IMR-90 (cell line): ENCODE results near the gene SPAG7. TPM values are rescaled to one million over a fixed set of nuclear protein-coding genes. Genes with fewer than 3 reads are reported as not detected.

Experiments used
- ATAC-seq: fragments of 200-7000 bp; cut with Tn5 transposase; 2 replicates; pipeline ENCODE4 v1.9.1; 2020; ENCODE audit warnings: low read depth, mild to moderate bottlenecking, moderate library complexity
- BruUV-seq: library from RNA; stranded (reverse); fragments of 400-500 nt; replicated peaks from 2 replicates; lab custom pipeline; 2021; lab: Mats Ljungman, UMichigan
- CTCF ChIA-PET: fragments of 300-600 bp; formaldehyde crosslinking; extraction: SDS; loops from one replicate; lab custom pipeline; 2021; ENCODE audit warnings: antibody characterized with exemption; lab: Yijun Ruan, JAX
- POLR2A ChIA-PET: fragments of 300-600 bp; sonication (Branson Sonifier 250); formaldehyde crosslinking; loops from one replicate; lab custom pipeline; 2022; ENCODE audit warnings: antibody characterized with exemption; ENCODE audit not compliant: unreplicated experiment; lab: Charles Lee
- DNase-seq: peaks from one replicate; pipeline ENCODE4 v3.0.0; 2013
- H2AFZ ChIP-seq: replicated peaks from 2 replicates; pipeline ENCODE3; 2013; ENCODE audit warnings: low read length, mild to moderate bottlenecking; ENCODE audit not compliant: poor library complexity
- H2AK5ac ChIP-seq: 2 replicates; pipeline ENCODE4 v1.6.1; 2013; ENCODE audit warnings: low read depth, low read length, inconsistent platforms
- H2AK9ac ChIP-seq: replicated peaks from 2 replicates; pipeline ENCODE3; 2013; ENCODE audit warnings: mild to moderate bottlenecking, low read depth, low read length, moderate library complexity; ENCODE audit not compliant: poor library complexity
- H2BK120ac ChIP-seq: 2 replicates; pipeline ENCODE4 v1.6.1; 2013; ENCODE audit warnings: low read depth, low read length, inconsistent platforms
- H2BK15ac ChIP-seq: 3 replicates; pipeline ENCODE4 v1.6.1; 2013; ENCODE audit warnings: low read depth, low read length, inconsistent platforms
- H2BK20ac ChIP-seq: 2 replicates; pipeline ENCODE4 v1.6.1; 2013; ENCODE audit warnings: low read depth, mild to moderate bottlenecking, inconsistent platforms, low read length, moderate library complexity
- H2BK5ac ChIP-seq: 2 replicates; pipeline ENCODE4 v1.6.1; 2013; ENCODE audit warnings: mild to moderate bottlenecking, low read depth, low read length, inconsistent platforms; ENCODE audit not compliant: poor library complexity, severe bottlenecking
- H3K14ac ChIP-seq: replicated peaks from 2 replicates; pipeline ENCODE4 v1.6.1; 2013; ENCODE audit warnings: low read depth, low read length, inconsistent platforms
- H3K18ac ChIP-seq: 2 replicates; pipeline ENCODE4 v1.6.1; 2013; ENCODE audit warnings: low read depth, low read length, control low read depth
- H3K23ac ChIP-seq: 2 replicates; pipeline ENCODE4 v1.6.1; 2013; ENCODE audit warnings: low read depth, low read length, inconsistent platforms
- H3K27ac ChIP-seq: 2 replicates; pipeline ENCODE4 v1.5.1; 2013; ENCODE audit warnings: mild to moderate bottlenecking, control low read depth, low read length; ENCODE audit not compliant: insufficient read depth
- H3K27me3 ChIP-seq: 2 replicates; pipeline ENCODE4 v1.6.1; 2013; ENCODE audit warnings: low read length; ENCODE audit not compliant: control insufficient read depth, insufficient read depth
- H3K36me3 ChIP-seq: 2 replicates; pipeline ENCODE4 v1.6.1; 2013; ENCODE audit warnings: low read length, mixed read lengths; ENCODE audit not compliant: control insufficient read depth, insufficient read depth
- H3K4ac ChIP-seq: 2 replicates; pipeline ENCODE4 v1.6.1; 2013; ENCODE audit warnings: low read depth, low read length, inconsistent platforms
- H3K4me1 ChIP-seq: 2 replicates; pipeline ENCODE4 v1.6.1; 2013; ENCODE audit warnings: low read length, mixed read lengths; ENCODE audit not compliant: control insufficient read depth, insufficient read depth
- H3K4me2 ChIP-seq: 2 replicates; pipeline ENCODE4 v1.6.1; 2013; ENCODE audit warnings: low read depth, mild to moderate bottlenecking, control low read depth, low read length, moderate library complexity
- H3K4me3 ChIP-seq: 2 replicates; pipeline ENCODE4 v1.5.1; 2013; ENCODE audit warnings: low read depth, mild to moderate bottlenecking, control low read depth, low read length, moderate library complexity; ENCODE audit not compliant: insufficient read depth
- H3K56ac ChIP-seq: 2 replicates; pipeline ENCODE4 v1.6.1; 2013; ENCODE audit warnings: low read length, inconsistent platforms; ENCODE audit not compliant: insufficient read depth; ENCODE audit errors: extremely low read depth
- H3K79me1 ChIP-seq, 2 experiments: 2 replicates each; pipeline ENCODE4 v1.6.1; 2013; ENCODE audit warnings: low read length in 2 of 2, inconsistent platforms in 1 of 2, low read depth in 1 of 2
- H3K9ac ChIP-seq: 2 replicates; pipeline ENCODE4 v1.6.1; 2013; ENCODE audit warnings: low read depth, low read length, control low read depth
- H3K9me1 ChIP-seq: 2 replicates; pipeline ENCODE4 v1.6.1; 2013; ENCODE audit warnings: low read length, inconsistent platforms; ENCODE audit not compliant: insufficient read depth
- H3K9me3 ChIP-seq: 2 replicates; pipeline ENCODE4 v1.6.1; 2013; ENCODE audit warnings: low read length; ENCODE audit not compliant: control insufficient read depth, insufficient read depth
- H4K20me1 ChIP-seq: 2 replicates; pipeline ENCODE4 v1.6.1; 2013; ENCODE audit warnings: low read length, inconsistent platforms; ENCODE audit not compliant: insufficient read depth
- H4K5ac ChIP-seq: 2 replicates; pipeline ENCODE4 v1.6.1; 2013; ENCODE audit warnings: mild to moderate bottlenecking, low read depth, low read length, control low read depth
- H4K8ac ChIP-seq, 2 experiments: 2 replicates each; pipeline ENCODE4 v1.6.1; 2013; ENCODE audit warnings: low read depth in 2 of 2, low read length in 2 of 2, control low read depth in 1 of 2, inconsistent platforms in 1 of 2
- H4K91ac ChIP-seq: 2 replicates; pipeline ENCODE4 v1.6.1; 2013; ENCODE audit warnings: low read depth, low read length, inconsistent platforms; ENCODE audit not compliant: insufficient read depth
- BHLHE40 ChIP-seq: fragments of 150-350 bp; IDR thresholded peaks from 2 replicates; pipeline ENCODE4 v1.6.1; 2016; ENCODE audit warnings: mild to moderate bottlenecking, low read depth, low read length
- CEBPB ChIP-seq: IDR thresholded peaks from 2 replicates; pipeline ENCODE4 v1.6.1; 2012; ENCODE audit warnings: low read depth, low read length, improper control_type of control experiment
- FOS ChIP-seq: fragments of 150-350 bp; IDR thresholded peaks from 2 replicates; pipeline ENCODE4 v1.6.1; 2016; ENCODE audit warnings: low read depth, low read length
- MAFK ChIP-seq: IDR thresholded peaks from 2 replicates; pipeline ENCODE4 v1.6.1; 2012; ENCODE audit warnings: low read depth, low read length, improper control_type of control experiment
- MAZ ChIP-seq: IDR thresholded peaks from 2 replicates; pipeline ENCODE4 v1.6.1; 2012; ENCODE audit warnings: low read depth, mild to moderate bottlenecking, low read length, improper control_type of control experiment, moderate library complexity, borderline replicate concordance
- MXI1 ChIP-seq: IDR thresholded peaks from 2 replicates; pipeline ENCODE4 v1.6.1; 2012; ENCODE audit warnings: low read depth, mild to moderate bottlenecking, low read length, moderate library complexity, borderline replicate concordance
- NFE2L2 ChIP-seq: fragments of 150-350 bp; IDR thresholded peaks from 2 replicates; pipeline ENCODE4 v1.6.1; 2016; ENCODE audit warnings: low read depth, mild to moderate bottlenecking, low read length
- POLR2A ChIP-seq: IDR thresholded peaks from 2 replicates; pipeline ENCODE4 v1.6.1; 2012; ENCODE audit warnings: mild to moderate bottlenecking, low read depth, low read length
- RAD21 ChIP-seq: IDR thresholded peaks from 2 replicates; pipeline ENCODE4 v1.6.1; 2012; ENCODE audit warnings: low read length, improper control_type of control experiment
- RCOR1 ChIP-seq: IDR thresholded peaks from 2 replicates; pipeline ENCODE4 v1.6.1; 2012; ENCODE audit warnings: mild to moderate bottlenecking, low read length, improper control_type of control experiment; ENCODE audit not compliant: insufficient replicate concordance
- RFX5 ChIP-seq: IDR thresholded peaks from 2 replicates; pipeline ENCODE4 v1.8.0; 2012; ENCODE audit warnings: low read depth, mild to moderate bottlenecking, low read length, moderate library complexity
- WGBS, 2 experiments: methylation state at CpG; one replicate each; pipeline versions ENCODE4 v1.1.5 to v1.1.7; 2013; ENCODE audit warnings: missing lambda C conversion rate in 2 of 2; ENCODE audit not compliant: insufficient read length in 1 of 2; ENCODE audit errors: extremely low coverage in 2 of 2; 5-methylcytosine and 5-hydroxymethylcytosine counted together
- dilution Hi-C: fragments of 300-500 bp; cut with HindIII; formaldehyde crosslinking; loops from one replicate; pipeline ENCODE4 v1.14.3; 2018; ENCODE audit warnings: low sequenced_read_pairs; ENCODE audit not compliant: unreplicated experiment
- in situ Hi-C: fragments of 300-500 bp; cut with MboI; formaldehyde crosslinking; loops from 3 replicates; pipeline ENCODE4 v1.14.3; 2019; ENCODE audit warnings: low sequenced_read_pairs, inconsistent platforms, mixed read lengths
- intact Hi-C: fragments of 100-400 bp; cut with micrococcal nuclease; formaldehyde crosslinking; loops from 2 replicates; pipeline ENCODE4 v1.10.0; 2022
- polyA plus RNA-seq, 3 experiments: library from polyadenylated mRNA; depleted of rRNA; stranded (reverse); fragments of >200 nt; gene quantifications; 2 replicates each; pipeline ENCODE4 v1.2.3, GENCODE V29; 2012; ENCODE audit warnings: low replicate concordance in 1 of 3
- total RNA-seq: library from RNA; depleted of rRNA; stranded (reverse); fragments of >200 nt; gene quantifications from 2 replicates; pipeline ENCODE4 v1.2.3, GENCODE V29; 2012
- TF ChIP-seq, protein P1 (sequence below): fragments of 150-350 bp; IDR thresholded peaks from 2 replicates; pipeline ENCODE4 v1.6.1; 2017; ENCODE audit warnings: mild to moderate bottlenecking, antibody characterized with exemption, low read length, low read depth
- TF ChIP-seq, protein P2 (sequence below): fragments of 150-350 bp; IDR thresholded peaks from 2 replicates; pipeline ENCODE4 v1.6.1; 2016; ENCODE audit warnings: low read depth, mild to moderate bottlenecking, low read length, moderate library complexity, borderline replicate concordance
- TF ChIP-seq, protein P3 (sequence below): conservative IDR thresholded peaks from 2 replicates; pipeline ENCODE4 v1.5.1; 2012; ENCODE audit warnings: mild to moderate bottlenecking, low read depth, low read length, improper control_type of control experiment

The SPAG7 gene
- total and polyA plus RNA-seq, 2 of the 4 experiments (the other 2 are of a cell fraction): 50.2 to 108 TPM

DNA sequence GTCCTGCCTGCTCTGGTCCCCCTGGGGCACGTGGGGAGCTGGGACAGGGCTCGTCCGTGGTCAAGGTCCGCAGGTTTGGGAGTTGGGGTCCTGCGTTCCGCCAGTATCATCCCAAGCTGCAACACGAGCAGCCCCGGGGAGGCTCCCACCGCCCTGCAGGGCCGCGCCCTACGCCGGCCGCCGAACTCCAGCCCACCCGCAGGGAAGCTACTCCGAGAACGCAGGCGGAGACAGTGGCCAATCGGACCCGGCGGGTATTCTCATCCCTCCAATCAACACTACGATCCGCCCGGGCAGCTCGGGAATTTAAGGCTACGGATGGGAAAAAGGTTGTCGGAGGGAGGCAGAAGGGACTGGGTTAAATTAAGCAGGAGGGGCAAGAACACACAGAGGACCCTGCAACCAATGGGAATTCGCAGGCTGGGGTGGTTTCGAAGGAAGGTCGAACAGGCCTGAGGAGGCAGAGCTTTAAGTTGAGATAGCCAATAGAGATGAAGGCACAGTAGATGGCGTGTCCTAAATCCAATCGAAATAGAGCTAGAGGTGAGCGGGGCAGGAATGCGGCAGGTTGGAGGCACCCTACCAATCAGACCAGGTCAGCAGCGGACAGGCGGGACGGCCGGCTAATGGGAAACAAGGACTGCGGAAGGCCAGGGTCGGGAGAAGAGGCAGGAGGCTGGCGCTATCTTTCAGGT lies 626 bp downstream of the SPAG7 start:
- Histone ChIP-seq H3K9ac (peak overlapping the region; percentile 78), H3K4me1 (peaks cover 14% of the 10 kb centered on the region), H4K8ac (peak overlapping the region; percentile 84 to 93), H4K5ac (peak overlapping the region; percentile 32), H2AK9ac (peak overlapping the region; percentile 99), H3K56ac (peak overlapping the region; percentile 67), H2BK5ac (peak overlapping the region; percentile 83), H3K79me1 (peaks cover 20 to 67% of the 10 kb centered on the region in 2 experiments), H3K27me3 (no peaks in the 10 kb centered on the region), H2BK20ac (no peak overlapping the region), H3K4me2 (peak overlapping the region; percentile 73), H2AK5ac (peak overlapping the region; percentile 95), H3K9me1 (peaks cover 14% of the 10 kb centered on the region), H4K91ac (peak overlapping the region; percentile 88), H3K23ac (peak overlapping the region; percentile 89), H4K20me1 (peaks cover 3% of the 10 kb centered on the region; the same call in 1 of the 2 replicates), H3K27ac (peak overlapping the region; percentile 87), H2BK120ac (peak overlapping the region; percentile 43; the same call in 1 of the 2 replicates), H3K18ac (peak overlapping the region; percentile 17), H3K36me3 (peaks cover 12% of the 10 kb centered on the region), H3K4ac (peak overlapping the region; percentile 96), H3K4me3 (peak overlapping the region; percentile 58), H3K14ac (peak overlapping the region; percentile 93), H2BK15ac (no peak overlapping the region), H3K9me3 (no peaks in the 10 kb centered on the region), H2AFZ (peak overlapping the region; percentile 91)
- no TSS peak for BruUV-seq
- 0% methylated on average over 6 of the region's 42 CpGs; no CpG with 5 or more reads in 1 of the 2 experiments for WGBS, 2 experiments
- peak; percentile 100 for DNase-seq
- peak; percentile 85 for ATAC-seq
- intact Hi-C loops (loop anchor here (1.0 to 5.0 kb wide), 2 partner anchors 19 to 60 kb away; partner anchors contain the start of gene PFN1), dilution Hi-C loops (no loop called here), in situ Hi-C loops (no loop called here)
- ChIA-PET POLR2A (interaction anchor here (0.6 to 3.0 kb wide), 7 partner anchors 10 to 27 kb away, joined by 3 to 19 read pairs (median 8); partner anchors contain the start of genes ENO3, PFN1, RNF167 and SLC25A11), CTCF (interaction anchor here (0.9 to 1.7 kb wide), 4 partner anchors 20 to 64 kb away, joined by 3 to 11 read pairs (median 4); partner anchors contain the start of genes CAMTA2, CHRNE, RNF167 and SLC25A11)
- TF ChIP-seq MAZ: peak; percentile 60; the same call in 1 of the 2 replicates
- no peak for TF ChIP-seq RCOR1
- no peak for TF ChIP-seq MAFK
- TF ChIP-seq BHLHE40: no peak
- TF ChIP-seq MXI1: no peak
- TF ChIP-seq RFX5: no peak
- TF ChIP-seq RAD21: no peak
- TF ChIP-seq CEBPB: no peak
- TF ChIP-seq, protein P1, sequence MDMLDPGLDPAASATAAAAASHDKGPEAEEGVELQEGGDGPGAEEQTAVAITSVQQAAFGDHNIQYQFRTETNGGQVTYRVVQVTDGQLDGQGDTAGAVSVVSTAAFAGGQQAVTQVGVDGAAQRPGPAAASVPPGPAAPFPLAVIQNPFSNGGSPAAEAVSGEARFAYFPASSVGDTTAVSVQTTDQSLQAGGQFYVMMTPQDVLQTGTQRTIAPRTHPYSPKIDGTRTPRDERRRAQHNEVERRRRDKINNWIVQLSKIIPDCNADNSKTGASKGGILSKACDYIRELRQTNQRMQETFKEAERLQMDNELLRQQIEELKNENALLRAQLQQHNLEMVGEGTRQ: peak; percentile 10; the same call in 1 of the 2 replicates
- peak; percentile 78; the same call in 1 of the 2 replicates for TF ChIP-seq FOS
- TF ChIP-seq, protein P2, sequence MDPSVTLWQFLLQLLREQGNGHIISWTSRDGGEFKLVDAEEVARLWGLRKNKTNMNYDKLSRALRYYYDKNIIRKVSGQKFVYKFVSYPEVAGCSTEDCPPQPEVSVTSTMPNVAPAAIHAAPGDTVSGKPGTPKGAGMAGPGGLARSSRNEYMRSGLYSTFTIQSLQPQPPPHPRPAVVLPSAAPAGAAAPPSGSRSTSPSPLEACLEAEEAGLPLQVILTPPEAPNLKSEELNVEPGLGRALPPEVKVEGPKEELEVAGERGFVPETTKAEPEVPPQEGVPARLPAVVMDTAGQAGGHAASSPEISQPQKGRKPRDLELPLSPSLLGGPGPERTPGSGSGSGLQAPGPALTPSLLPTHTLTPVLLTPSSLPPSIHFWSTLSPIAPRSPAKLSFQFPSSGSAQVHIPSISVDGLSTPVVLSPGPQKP: no peak
- TF ChIP-seq POLR2A: no peak
- TF ChIP-seq, protein P3, sequence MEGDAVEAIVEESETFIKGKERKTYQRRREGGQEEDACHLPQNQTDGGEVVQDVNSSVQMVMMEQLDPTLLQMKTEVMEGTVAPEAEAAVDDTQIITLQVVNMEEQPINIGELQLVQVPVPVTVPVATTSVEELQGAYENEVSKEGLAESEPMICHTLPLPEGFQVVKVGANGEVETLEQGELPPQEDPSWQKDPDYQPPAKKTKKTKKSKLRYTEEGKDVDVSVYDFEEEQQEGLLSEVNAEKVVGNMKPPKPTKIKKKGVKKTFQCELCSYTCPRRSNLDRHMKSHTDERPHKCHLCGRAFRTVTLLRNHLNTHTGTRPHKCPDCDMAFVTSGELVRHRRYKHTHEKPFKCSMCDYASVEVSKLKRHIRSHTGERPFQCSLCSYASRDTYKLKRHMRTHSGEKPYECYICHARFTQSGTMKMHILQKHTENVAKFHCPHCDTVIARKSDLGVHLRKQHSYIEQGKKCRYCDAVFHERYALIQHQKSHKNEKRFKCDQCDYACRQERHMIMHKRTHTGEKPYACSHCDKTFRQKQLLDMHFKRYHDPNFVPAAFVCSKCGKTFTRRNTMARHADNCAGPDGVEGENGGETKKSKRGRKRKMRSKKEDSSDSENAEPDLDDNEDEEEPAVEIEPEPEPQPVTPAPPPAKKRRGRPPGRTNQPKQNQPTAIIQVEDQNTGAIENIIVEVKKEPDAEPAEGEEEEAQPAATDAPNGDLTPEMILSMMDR: no peak
- no peak for TF ChIP-seq NFE2L2
